Measurements from ENCODE around the gene GAS7.

GAS7 gene

DNA sequence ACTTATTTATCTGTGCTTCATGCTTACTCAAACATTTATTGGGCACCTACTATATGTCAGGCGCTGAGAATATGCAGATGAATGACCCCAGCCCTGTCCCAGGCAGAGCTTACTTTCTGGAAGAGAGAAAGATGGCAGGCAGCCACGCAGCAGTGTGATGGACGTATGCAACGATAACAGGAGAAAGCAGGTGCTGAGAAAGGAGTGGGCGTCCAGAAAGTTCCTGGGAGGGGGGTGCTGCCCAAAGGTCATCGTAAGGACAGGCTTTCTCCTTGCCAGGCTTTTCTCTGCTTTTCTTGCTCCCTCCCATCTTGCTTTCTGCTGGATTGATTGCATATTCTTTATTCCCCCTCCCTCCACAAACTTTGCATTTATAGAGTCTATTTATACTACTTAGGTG, 124.5 kb downstream of the GAS7 start:
- no peak for ATAC-seq
- Mint-ChIP-seq H3K27ac (no peak overlapping the region), H3K36me3 (no peaks in the 10 kb centered on the region), H3K4me1 (peaks cover 15% of the 10 kb centered on the region), H3K4me3 (no peak overlapping the region), H3K9me3 (peaks cover 4% of the 10 kb centered on the region)
- no peak for DNase-seq (ENCODE audit: low spot score in 2 of 2)

DNA sequence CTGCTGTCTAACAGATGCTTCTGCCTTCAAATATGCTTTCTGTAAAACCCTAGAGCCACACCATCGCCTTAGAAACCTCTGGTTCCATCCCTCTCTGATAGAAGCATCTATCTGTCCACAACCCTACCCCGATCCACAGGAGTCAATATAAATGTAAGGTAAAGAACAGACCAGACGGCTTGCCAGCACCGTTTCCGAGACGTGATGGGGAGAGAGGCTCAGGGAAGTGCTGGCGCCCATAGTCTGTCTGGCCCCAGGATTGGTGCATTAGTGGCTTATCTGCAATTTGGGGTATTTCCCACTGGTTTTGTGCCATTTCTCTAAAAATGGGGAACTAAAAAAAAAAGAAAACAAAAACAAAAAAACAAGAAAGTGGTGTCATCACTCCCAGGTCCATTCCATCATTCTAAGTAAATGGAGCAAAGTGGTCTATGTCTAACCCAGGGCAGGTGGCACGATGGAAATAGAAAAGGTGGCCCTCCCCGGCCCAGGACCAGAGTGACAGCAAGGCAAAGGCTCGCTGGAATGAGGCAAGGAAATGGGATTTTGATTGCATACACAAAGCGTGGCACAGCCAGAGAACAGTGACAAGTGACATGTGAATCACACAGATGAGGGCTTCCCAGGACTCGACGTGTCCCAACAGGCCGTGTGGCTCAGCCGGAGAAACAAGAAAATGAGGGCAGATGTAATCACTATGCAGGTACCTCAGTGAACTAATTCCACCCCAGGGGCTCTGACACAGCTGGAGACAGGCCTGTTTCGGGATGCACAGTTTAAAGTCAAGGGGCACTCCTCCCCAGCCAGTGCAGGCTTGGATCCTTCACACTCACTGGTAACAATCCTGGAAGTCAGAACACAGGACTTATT, 125.6 kb downstream of the GAS7 start:
- Mint-ChIP-seq H3K4me1 (peaks cover 5% of the 10 kb centered on the region), H3K9me3 (peaks cover 4% of the 10 kb centered on the region), H3K4me3 (no peak overlapping the region), H3K27ac (no peak overlapping the region), H3K36me3 (no peaks in the 10 kb centered on the region)
- ATAC-seq (no peak), DNase-seq (ENCODE audit: low spot score in 2 of 2) (no peak)

DNA sequence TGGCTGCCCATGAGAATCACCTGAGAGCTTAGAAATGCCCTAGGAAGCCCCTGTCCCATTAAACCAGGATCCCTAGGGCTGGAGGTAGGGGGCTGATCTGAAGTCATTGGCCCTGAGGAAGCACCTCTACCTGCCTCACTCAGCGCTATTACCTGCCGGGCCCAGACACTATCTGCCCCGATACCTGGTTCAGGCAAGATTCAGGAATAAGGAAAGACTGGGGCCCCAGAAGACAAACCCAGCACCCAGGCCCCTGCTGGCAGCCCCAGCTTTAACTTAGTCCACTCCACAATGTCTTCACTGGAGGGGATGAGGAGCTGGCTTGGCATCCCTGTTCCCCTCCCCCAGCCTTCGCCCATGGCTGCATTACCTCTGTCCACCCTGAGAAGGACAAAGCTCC, 126.3 kb downstream of the GAS7 start:
- Mint-ChIP-seq H3K9me3 (no peaks in the 10 kb centered on the region), H3K27ac (no peak overlapping the region), H3K4me1 (no peaks in the 10 kb centered on the region), H3K36me3 (no peaks in the 10 kb centered on the region), H3K4me3 (no peak overlapping the region)
- DNase-seq (ENCODE audit: low spot score in 2 of 2): no peak
- no peak for ATAC-seq

DNA sequence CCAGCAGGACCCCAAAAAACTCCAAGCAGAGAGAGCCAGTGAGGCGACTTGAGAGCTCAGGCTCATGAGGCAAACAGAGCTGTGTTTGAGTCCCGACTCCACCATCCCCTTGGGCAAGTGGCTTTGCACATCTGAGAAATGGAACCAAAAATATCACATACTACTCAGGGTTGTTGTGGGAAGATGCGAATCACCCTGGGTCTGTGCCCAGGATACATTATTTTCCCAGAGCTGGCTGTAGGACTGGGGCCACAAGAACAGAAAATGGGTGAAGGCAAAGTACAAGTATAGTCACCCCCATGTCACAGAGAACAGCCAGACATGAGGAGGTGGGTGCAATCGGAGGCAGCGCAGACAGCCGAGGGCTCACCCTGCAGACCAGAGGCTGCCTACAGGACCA, 127.3 kb downstream of the GAS7 start:
- Mint-ChIP-seq H3K4me1 (no peaks in the 10 kb centered on the region), H3K9me3 (no peaks in the 10 kb centered on the region), H3K4me3 (no peak overlapping the region), H3K27ac (no peak overlapping the region), H3K36me3 (no peaks in the 10 kb centered on the region)
- DNase-seq (ENCODE audit: low spot score in 2 of 2) (no peak), ATAC-seq (no peak)

DNA sequence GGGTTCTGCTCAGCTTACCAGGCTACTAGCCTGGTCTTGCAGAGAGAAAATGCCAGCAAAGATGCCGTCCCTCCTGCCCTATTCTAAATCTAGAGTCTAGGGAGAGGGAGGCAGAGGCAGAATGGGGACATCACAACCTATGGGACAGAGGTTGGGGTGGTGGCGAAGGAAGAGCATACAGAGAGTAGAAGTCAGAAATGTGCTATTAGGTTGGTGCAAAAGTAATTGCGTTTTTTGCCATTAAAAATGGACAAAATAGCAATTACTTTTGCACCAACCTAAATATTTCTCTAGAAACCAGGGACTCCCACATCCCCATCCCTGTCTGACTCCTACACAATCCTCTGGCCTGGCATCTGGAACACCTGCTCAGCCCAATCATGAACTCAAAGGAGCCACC, 127.7 kb downstream of the GAS7 start:
- H3K27ac Mint-ChIP-seq: no peak overlapping the region
- no peaks in the 10 kb centered on the region for H3K4me1 Mint-ChIP-seq
- ATAC-seq (no peak), DNase-seq (ENCODE audit: low spot score in 2 of 2) (no peak)
- H3K9me3 Mint-ChIP-seq: peaks cover 2% of the 10 kb centered on the region
- H3K4me3 Mint-ChIP-seq: no peak overlapping the region
- H3K36me3 Mint-ChIP-seq: no peaks in the 10 kb centered on the region

DNA sequence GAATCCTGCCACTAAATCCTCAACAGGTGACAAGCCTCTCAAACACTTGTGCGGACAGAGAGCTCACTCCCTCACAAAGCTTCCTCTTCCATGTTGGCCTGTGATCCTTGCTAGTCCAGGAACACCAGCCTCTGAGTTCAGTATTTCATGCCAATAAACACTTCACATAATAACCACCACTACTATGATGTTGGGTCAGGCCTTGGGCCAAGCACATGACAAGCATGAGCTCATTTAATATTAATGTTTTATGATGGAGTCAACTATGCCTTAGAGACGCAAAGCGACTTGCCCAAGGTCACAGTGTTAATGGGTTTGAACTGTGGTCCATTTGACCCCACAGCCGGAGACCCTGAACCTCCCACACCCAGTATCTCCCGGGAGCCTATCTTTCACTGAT, 129.1 kb downstream of the GAS7 start:
- Mint-ChIP-seq H3K4me3 (no peak overlapping the region), H3K4me1 (peaks cover 3% of the 10 kb centered on the region), H3K27ac (no peak overlapping the region), H3K36me3 (no peaks in the 10 kb centered on the region), H3K9me3 (peaks cover 7% of the 10 kb centered on the region)
- ATAC-seq: no peak
- no peak for DNase-seq (ENCODE audit: low spot score in 2 of 2)

DNA sequence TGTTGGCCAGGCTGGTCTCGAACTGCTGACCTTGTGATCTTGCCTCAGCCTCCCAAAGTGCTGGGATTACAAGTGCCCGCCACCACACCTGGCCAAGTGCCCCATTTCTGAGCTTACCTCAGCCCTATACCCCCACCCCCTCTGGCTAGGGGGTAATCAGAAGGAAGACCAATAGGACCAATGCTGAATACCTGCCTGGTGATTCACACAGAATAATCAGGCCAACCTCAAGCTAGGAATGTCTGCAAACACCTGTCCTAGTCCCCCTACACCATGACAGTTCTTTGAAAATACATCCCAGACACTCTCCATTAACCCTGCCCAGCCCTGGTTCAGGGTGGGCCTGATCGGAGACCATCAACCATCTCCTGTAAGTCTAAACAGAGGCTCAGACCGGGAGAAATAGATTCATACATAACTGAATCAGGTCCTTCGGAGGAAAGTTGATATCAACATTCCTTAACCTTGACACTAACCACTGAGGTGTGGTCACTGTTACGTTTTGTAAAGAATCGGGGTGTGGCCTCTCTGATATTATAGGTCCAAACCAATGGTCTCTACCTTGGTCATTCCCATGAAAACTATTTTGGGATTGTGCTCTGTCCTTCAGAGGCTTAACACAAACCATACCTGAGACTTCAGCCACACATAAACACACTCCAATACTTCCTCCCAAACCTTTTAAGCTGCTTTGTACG, 130.8 kb downstream of the GAS7 start:
- Mint-ChIP-seq H3K4me3 (no peak overlapping the region), H3K4me1 (peaks cover 20% of the 10 kb centered on the region), H3K36me3 (no peaks in the 10 kb centered on the region), H3K9me3 (peaks cover 7% of the 10 kb centered on the region), H3K27ac (peak overlapping the region; percentile 29)
- ATAC-seq (no peak), DNase-seq (ENCODE audit: low spot score in 2 of 2) (no peak)

DNA sequence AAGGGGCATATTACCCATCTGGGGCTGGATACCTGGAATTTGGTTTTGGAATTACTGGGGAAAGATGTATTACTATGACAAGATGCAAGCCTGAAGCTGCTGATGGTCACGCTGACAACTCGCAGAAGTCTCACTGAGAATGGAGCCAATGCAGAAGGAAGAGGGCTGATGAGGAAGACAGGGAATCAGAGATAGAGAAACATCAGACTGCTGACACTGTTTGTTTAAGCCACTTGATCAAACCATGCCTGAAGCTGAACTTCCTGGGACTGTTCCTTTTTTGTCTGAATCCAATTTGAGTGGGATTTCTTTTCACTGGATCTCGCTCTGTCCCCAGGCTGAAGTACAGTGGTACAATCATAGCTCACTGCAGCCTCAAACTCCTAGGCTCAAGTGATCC, 133.9 kb downstream of the GAS7 start:
- Mint-ChIP-seq H3K4me1 (peaks cover 26% of the 10 kb centered on the region), H3K9me3 (peaks cover 7% of the 10 kb centered on the region), H3K36me3 (no peaks in the 10 kb centered on the region), H3K27ac (no peak overlapping the region), H3K4me3 (no peak overlapping the region)
- no peak for ATAC-seq
- no peak for DNase-seq (ENCODE audit: low spot score in 2 of 2)

DNA sequence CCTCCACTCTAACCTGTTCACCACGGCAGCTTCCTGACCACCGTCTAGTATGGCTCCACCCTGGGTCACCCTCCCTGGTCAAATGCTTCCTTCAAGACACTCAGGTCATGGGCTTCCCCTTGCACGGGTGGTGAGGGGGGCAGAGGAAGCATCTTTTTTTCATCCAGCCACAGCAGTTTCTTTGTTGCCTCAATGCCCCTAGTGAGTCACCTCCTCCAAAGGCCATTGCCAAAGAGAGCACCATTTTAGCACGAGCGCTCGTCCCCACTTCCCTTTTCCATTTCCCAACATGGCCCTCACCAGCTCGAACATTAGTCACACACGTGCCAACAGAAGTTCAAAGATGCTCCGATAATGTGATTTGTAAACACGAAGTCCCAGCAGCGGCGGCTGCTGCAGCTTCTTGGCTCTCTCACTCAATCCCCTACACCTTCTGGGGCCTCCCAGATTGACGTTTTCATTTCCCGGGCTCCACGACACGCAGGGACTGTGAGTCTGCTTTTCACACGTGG, 134.6 kb downstream of the GAS7 start:
- H3K4me3 Mint-ChIP-seq: peak overlapping the region; percentile 5
- no peak overlapping the region for H3K27ac Mint-ChIP-seq
- ATAC-seq (peak; percentile 70), DNase-seq (ENCODE audit: low spot score in 2 of 2) (no peak)
- H3K4me1 Mint-ChIP-seq: peaks cover 31% of the 10 kb centered on the region
- peaks cover 7% of the 10 kb centered on the region for H3K9me3 Mint-ChIP-seq
- no peaks in the 10 kb centered on the region for H3K36me3 Mint-ChIP-seq

DNA sequence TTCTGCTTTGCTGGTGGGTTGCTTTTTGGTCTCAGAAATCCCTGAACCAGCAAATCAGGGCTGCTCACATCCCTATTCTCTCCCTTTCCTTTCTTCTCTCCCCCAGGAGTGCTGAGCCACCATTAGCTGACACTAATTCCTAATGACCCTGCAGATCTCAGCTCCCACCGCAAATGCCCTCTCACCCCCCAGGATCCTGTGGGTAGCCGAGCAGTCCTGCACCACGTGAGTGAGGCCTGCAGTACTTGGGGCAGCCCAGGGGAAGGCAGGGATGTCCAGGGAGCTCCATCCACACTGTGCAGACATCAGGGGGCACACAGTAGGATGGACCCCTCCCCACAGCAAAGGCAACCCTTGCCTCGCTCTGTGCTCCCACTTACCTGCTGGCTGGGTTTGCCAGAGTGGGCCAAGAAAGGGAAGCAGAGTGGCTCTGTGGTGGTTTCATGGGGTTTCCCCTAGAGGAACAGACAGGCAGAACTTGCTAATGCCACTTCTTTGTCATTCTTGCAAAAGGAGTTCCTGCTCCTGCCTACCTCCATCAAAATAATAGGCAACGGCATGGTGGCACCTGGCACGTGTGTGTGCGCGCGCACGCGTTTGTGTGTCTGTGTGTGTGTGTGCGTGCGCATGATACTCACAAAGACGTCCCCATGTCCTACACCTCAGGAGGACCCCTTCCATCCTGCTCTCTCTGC, 135.6 kb downstream of the GAS7 start:
- H3K9me3 Mint-ChIP-seq: peaks cover 7% of the 10 kb centered on the region
- no peak overlapping the region for H3K27ac Mint-ChIP-seq
- peak; percentile 73 for ATAC-seq
- H3K4me3 Mint-ChIP-seq: peak overlapping the region; percentile 5
- no peak for DNase-seq (ENCODE audit: low spot score in 2 of 2)
- no peaks in the 10 kb centered on the region for H3K36me3 Mint-ChIP-seq
- H3K4me1 Mint-ChIP-seq: peaks cover 31% of the 10 kb centered on the region

DNA sequence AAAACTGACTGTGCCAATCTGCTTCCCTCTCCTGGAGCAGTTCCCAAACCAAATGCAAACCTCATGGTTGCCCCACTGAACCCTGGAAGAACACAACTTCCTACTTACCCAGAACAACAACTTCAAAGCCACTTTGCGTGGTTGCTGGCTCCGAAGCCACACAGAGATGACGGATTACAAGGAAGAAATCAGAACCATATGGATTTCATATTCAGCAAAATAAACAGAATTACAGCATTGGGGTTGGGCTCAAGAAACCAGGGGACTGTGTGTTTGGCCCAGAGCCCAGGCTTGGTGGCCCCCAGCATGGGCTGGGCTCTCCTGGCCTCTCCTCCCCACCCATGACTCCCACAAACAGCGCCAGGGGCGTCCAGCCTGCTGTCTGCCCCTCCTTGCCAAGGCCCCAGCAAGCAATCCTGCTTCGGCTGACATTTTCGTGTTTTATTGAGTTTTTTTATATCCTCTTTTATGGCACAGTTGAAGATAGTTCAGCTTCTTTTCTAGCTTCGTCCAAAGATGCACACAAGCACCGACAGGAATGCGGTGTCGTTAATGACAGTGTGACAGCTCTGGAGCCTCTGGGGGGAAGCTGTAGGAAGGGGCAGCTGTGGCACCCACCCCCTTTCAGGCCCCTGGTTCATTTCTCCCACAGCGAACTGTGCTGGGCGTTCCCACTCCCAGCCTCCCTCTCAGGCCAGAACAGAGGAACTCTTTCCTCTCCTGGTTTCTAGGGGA, 137.1 kb downstream of the GAS7 start:
- H3K27ac Mint-ChIP-seq: no peak overlapping the region
- no peak overlapping the region for H3K4me3 Mint-ChIP-seq
- no peak for ATAC-seq
- peaks cover 31% of the 10 kb centered on the region for H3K4me1 Mint-ChIP-seq
- H3K9me3 Mint-ChIP-seq: peaks cover 7% of the 10 kb centered on the region
- DNase-seq (ENCODE audit: low spot score in 2 of 2): no peak
- H3K36me3 Mint-ChIP-seq: no peaks in the 10 kb centered on the region

DNA sequence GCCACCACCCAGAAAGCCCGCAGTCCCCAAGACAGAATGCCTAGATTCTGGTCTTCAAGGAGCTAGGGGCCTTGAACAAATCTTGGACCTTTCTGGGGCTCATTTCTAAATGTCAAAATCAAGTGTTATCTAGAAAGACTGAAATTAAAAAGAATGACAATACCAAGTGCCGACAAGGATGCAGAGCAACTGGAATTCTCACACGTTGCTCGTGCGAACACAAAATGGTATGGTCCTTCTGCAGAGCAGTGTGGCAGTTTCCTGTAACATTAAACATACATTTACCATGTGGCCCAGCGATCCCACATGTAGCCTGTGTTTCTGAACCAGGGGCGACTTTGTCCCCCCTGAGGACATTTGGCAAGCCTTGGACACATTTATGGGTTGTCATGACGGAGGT, 137.9 kb downstream of the GAS7 start:
- no peak for ATAC-seq
- no peak for DNase-seq (ENCODE audit: low spot score in 2 of 2)
- H3K27ac Mint-ChIP-seq: peak overlapping the region; percentile 45
- H3K36me3 Mint-ChIP-seq: no peaks in the 10 kb centered on the region
- H3K9me3 Mint-ChIP-seq: peaks cover 3% of the 10 kb centered on the region
- H3K4me1 Mint-ChIP-seq: peaks cover 31% of the 10 kb centered on the region
- no peak overlapping the region for H3K4me3 Mint-ChIP-seq

DNA sequence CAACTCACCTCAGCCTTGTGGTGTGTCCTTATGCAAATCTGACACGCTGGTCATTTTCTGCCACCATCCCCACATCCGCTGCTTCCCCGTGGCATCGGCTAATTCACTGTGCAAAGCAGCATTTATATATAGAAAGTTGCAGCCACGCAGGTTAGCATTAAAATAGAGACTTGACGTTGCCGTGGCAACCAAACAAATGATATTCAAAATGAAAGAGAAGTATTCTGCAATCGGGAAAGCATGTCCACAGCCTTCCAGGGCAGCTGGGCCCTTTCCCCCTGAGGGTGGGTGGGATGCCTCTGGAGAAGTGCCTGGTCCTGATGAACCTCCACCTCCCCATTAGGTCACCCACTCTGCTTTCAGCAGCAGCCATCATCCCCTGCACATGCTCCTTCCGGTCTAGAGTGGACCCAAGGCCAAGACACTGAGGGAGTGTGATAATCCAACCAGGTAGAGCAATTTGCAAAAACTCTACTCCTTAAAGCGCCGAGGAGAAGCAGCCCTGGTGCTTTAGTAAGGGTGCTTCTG, 138.7 kb downstream of the GAS7 start:
- Mint-ChIP-seq H3K4me3 (no peak overlapping the region), H3K36me3 (no peaks in the 10 kb centered on the region), H3K9me3 (no peaks in the 10 kb centered on the region), H3K4me1 (peaks cover 31% of the 10 kb centered on the region), H3K27ac (peak overlapping the region; percentile 45)
- ATAC-seq (peak; percentile 69), DNase-seq (ENCODE audit: low spot score in 2 of 2) (no peak)

DNA sequence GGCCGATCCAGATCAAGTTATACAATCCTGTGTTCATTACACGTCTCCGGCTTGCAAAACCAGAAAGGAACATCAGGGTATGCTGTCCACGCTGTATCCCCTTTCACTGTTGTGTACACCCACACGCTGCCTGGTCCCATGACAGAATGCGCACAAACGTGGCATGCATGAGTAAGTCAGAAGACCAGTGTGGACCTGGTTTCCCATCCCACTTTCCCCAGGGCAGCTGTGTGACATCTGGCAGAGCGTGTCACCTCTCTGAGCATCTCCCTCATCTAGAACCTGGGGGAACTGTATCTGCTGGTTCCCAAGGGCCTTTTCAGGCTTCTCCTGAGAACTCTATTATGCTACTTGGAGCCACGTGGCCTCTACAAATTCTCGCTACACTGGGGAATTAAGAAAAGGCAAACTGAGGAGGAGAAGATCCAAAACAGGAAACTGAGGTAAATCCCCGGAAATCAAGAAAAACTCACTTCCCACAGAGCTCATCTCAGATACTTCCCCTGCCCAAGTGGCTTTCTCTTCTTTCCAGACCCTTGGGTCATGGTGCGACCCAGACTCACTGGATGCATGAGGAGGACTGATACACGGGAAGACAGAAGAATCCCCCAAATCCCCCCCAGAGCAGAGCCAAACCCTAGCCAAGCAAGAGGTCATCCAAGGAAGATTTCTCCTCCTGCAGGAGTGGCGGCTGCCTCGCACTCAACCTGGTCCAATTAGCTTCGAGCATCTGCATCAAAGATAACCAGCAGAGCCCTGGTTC, 139.3 kb downstream of the GAS7 start:
- Mint-ChIP-seq H3K9me3 (no peaks in the 10 kb centered on the region), H3K27ac (peak overlapping the region; percentile 45), H3K4me1 (peaks cover 26% of the 10 kb centered on the region), H3K36me3 (no peaks in the 10 kb centered on the region), H3K4me3 (no peak overlapping the region)
- DNase-seq (ENCODE audit: low spot score in 2 of 2) (no peak), ATAC-seq (no peak)
